K562 (cell line): ENCODE measurements around the gene SNPH. TPM values are rescaled to one million over a fixed set of nuclear protein-coding genes. Genes with fewer than 3 reads are reported as not detected.

Source experiments
- ATAC-seq: fragments of 200-7000 bp; cut with Tn5 transposase; 3 replicates; pipeline ENCODE4 v1.9.1; 2020; ENCODE audit warnings: moderate library complexity
- Bru-seq: library from RNA; stranded (reverse); fragments of 400-500 nt; gene quantifications from one replicate; lab custom pipeline; 2021; lab: Mats Ljungman, UMichigan
- BruChase-seq, 2 experiments: library from RNA; stranded (reverse); fragments of 400-500 nt; gene quantifications; one replicate each; lab custom pipeline; 2021; lab: Mats Ljungman, UMichigan
- BruUV-seq: library from RNA; stranded (reverse); fragments of 400-500 nt; replicated peaks from 2 replicates; lab custom pipeline; 2021; lab: Mats Ljungman, UMichigan
- CTCF ChIA-PET: fragments of 300-600 bp; formaldehyde crosslinking; extraction: SDS; loops from one replicate; lab custom pipeline; 2021; ENCODE audit warnings: low intra/inter-chr PET ratio; lab: Yijun Ruan, JAX
- POLR2A ChIA-PET: fragments of 300-600, 350-650 bp; sonication (Branson Sonifier 250); formaldehyde crosslinking; extraction: SDS; loops from one replicate; lab custom pipeline; 2021; ENCODE audit warnings: antibody characterized with exemption, inconsistent platforms; lab: Yijun Ruan, JAX
- DNase-seq, 4 experiments: peaks; one replicate each; pipeline versions ENCODE4 v3.0.0 to v3.0.0-alpha.2; 2011 to 2018; ENCODE audit warnings: low spot score in 3 of 4, mixed read lengths in 3 of 4; ENCODE audit errors: extremely low read depth in 1 of 4
- FAIRE-seq: peaks from 2 replicates; lab custom pipeline; 2011; peaks lifted over from hg19 to GRCh38; lab: Jason Lieb, UNC
- H2AFZ ChIP-seq: 2 replicates; pipeline ENCODE4 v1.6.0; 2011; ENCODE audit warnings: low read depth, low read length, control low read depth, inconsistent platforms
- H3K27ac ChIP-seq: fragments of 200-600 bp; 3 replicates; pipeline ENCODE4 v1.8.0; 2011; ENCODE audit warnings: low read depth, mild to moderate bottlenecking, control low read depth, inconsistent platforms, low read length, moderate library complexity, mixed read lengths; ENCODE audit errors: extremely low read depth
- H3K27me3 ChIP-seq, 2 experiments: fragments of 300-600 bp in 1 of 2; 2 replicates in 1 of 2; 3 replicates in 1 of 2; pipeline versions ENCODE4 v1.6.0 to v1.8.0; 2011; ENCODE audit warnings: inconsistent platforms in 2 of 2, low read length in 2 of 2, mild to moderate bottlenecking in 1 of 2, mixed read lengths in 1 of 2, moderate library complexity in 1 of 2; ENCODE audit not compliant: control insufficient read depth in 2 of 2, insufficient read depth in 2 of 2
- H3K36me3 ChIP-seq: fragments of 300-600 bp; 3 replicates; pipeline ENCODE4 v1.8.0; 2011; ENCODE audit warnings: mild to moderate bottlenecking, low read length, inconsistent platforms; ENCODE audit not compliant: control insufficient read depth, insufficient read depth
- H3K4me1 ChIP-seq, 2 experiments: fragments of 200-600 bp in 1 of 2; replicated peaks in 1 of 2; 2 replicates in 1 of 2; 3 replicates in 1 of 2; pipeline versions ENCODE4 v1.5.1 to v1.8.0; 2011; ENCODE audit warnings: inconsistent platforms in 2 of 2, low read length in 2 of 2, mild to moderate bottlenecking in 1 of 2, mixed read lengths in 1 of 2, moderate library complexity in 1 of 2; ENCODE audit not compliant: control insufficient read depth in 2 of 2, insufficient read depth in 2 of 2
- H3K4me2 ChIP-seq: 2 replicates; pipeline ENCODE4 v1.6.1; 2011; ENCODE audit warnings: low read length, control low read depth, inconsistent platforms, mixed read lengths; ENCODE audit not compliant: insufficient read depth
- H3K4me3 ChIP-seq: fragments of 200-600 bp; sonication (generic), shearing (Covaris generic); 2 replicates; pipeline ENCODE4 v1.5.1; 2016; ENCODE audit warnings: control low read depth, inconsistent platforms
- H3K79me2 ChIP-seq: fragments of 200-600 bp; 3 replicates; pipeline ENCODE4 v1.8.0; 2011; ENCODE audit warnings: low read length, inconsistent platforms; ENCODE audit not compliant: control insufficient read depth, insufficient read depth
- H3K9ac ChIP-seq, 2 experiments: 2 replicates each; pipeline versions ENCODE4 v1.6.0 to v1.6.1; 2011; ENCODE audit warnings: low read depth in 2 of 2, low read length in 2 of 2, control low read depth in 1 of 2, inconsistent platforms in 1 of 2, mild to moderate bottlenecking in 1 of 2, mixed read lengths in 1 of 2; ENCODE audit not compliant: insufficient read depth in 1 of 2
- H3K9me1 ChIP-seq: one replicate; pipeline ENCODE4 v1.6.0; 2011; ENCODE audit warnings: inconsistent platforms, mild to moderate bottlenecking, low read length, moderate library complexity; ENCODE audit not compliant: control insufficient read depth, insufficient read depth
- H3K9me3 ChIP-seq: replicated peaks from 2 replicates; pipeline ENCODE4 v1.5.1; 2011; ENCODE audit warnings: low read depth, low read length, inconsistent platforms; ENCODE audit not compliant: control insufficient read depth, insufficient read depth
- H4K20me1 ChIP-seq: replicated peaks from 2 replicates; pipeline ENCODE4 v1.6.1; 2011; ENCODE audit warnings: low read length, inconsistent platforms, mixed read lengths; ENCODE audit not compliant: control insufficient read depth, insufficient read depth
- EGR1 ChIP-seq: fragments of 450-650 bp; conservative IDR thresholded peaks from 2 replicates; pipeline ENCODE4 v1.6.1; 2017; ENCODE audit warnings: mild to moderate bottlenecking
- ERF ChIP-seq: fragments of 450-650 bp; formaldehyde crosslinking; IDR thresholded peaks from 2 replicates; pipeline ENCODE4 v1.4.0; 2020; ENCODE audit warnings: mild to moderate bottlenecking, mixed read lengths
- NRF1 ChIP-seq, 2 experiments: fragments of 450-650 bp; IDR thresholded peaks in 1 of 2; conservative IDR thresholded peaks in 1 of 2; 2 replicates each; pipeline ENCODE4 v1.6.1; 2014; ENCODE audit warnings: mild to moderate bottlenecking in 2 of 2
- OTX1 ChIP-seq: fragments of 450-650 bp; formaldehyde crosslinking; IDR thresholded peaks from 2 replicates; pipeline ENCODE4 v1.4.0; 2022; ENCODE audit warnings: mild to moderate bottlenecking
- ZFX ChIP-seq: sonication (generic); formaldehyde crosslinking; IDR thresholded peaks from 2 replicates; pipeline ENCODE4 v1.8.0; 2022; ENCODE audit warnings: mild to moderate bottlenecking, missing genetic modification reagents, moderate library complexity
- ZNF274 ChIP-seq: IDR thresholded peaks from 2 replicates; pipeline ENCODE4 v1.6.1; 2011; ENCODE audit warnings: low read depth, mild to moderate bottlenecking, low read length, moderate library complexity, borderline replicate concordance
- WGBS: fragments of 100-300 bp; shearing (Covaris generic); methylation state at CpG from one replicate; pipeline ENCODE4 v1.1.6; 2016; ENCODE audit warnings: low coverage, mixed read lengths; ENCODE audit not compliant: insufficient coverage; ENCODE audit errors: missing lambda C conversion rate; 5-methylcytosine and 5-hydroxymethylcytosine counted together
- in situ Hi-C: fragments of 300-500 bp; cut with MboI; formaldehyde crosslinking; loops from 4 replicates; pipeline ENCODE4 v1.15.0; 2018; ENCODE audit warnings: inconsistent platforms, mixed read lengths
- intact Hi-C: fragments of 100-400 bp; cut with micrococcal nuclease; formaldehyde crosslinking; loops from 2 replicates; pipeline ENCODE4 v1.14.2; 2022
- long read RNA-seq, 3 experiments: library from polyadenylated mRNA in 2 of 3; library from RNA in 1 of 3; unstranded in 2 of 3; stranded (forward) in 1 of 3; transcript quantifications; one replicate each; pipeline ENCODE4 v2.0.0, GENCODE V29; 2019 to 2022
- polyA minus RNA-seq, 3 experiments: library from RNA; depleted of rRNA, polyadenylated mRNA; stranded (reverse); fragments of >200 nt; gene quantifications; 2 replicates each; pipeline ENCODE4 v1.2.3, GENCODE V29; 2011
- polyA plus RNA-seq, 8 experiments: library from polyadenylated mRNA; depleted of rRNA in 4 of 8; stranded (reverse) in 5 of 8; unstranded in 3 of 8; fragments of >200 nt; fragmentation: Nextera tagmentation in 2 of 8; fragmentation: Illumina TruSeq in 1 of 8; extraction: Ambion mirVana in 2 of 8; extraction: Trizol in 1 of 8; gene quantifications; 2 replicates each; pipeline versions ENCODE4 v1.2.1 to v1.2.3, GENCODE V29; 2011 to 2014; ENCODE audit warnings: inconsistent platforms in 1 of 8, missing spikeins in 1 of 8
- total RNA-seq, 7 experiments: library from RNA; depleted of rRNA in 6 of 7; stranded (reverse); fragments of >200 nt in 6 of 7; fragmentation: Illumina TruSeq in 2 of 7; extraction: Trizol in 2 of 7; gene quantifications; 2 replicates each; pipeline versions ENCODE4 v1.2.1 to v1.2.3, GENCODE V29; 2011 to 2021; ENCODE audit warnings: low replicate concordance in 1 of 7
- TF ChIP-seq, protein P1 (sequence below), 2 experiments: IDR thresholded peaks; 2 replicates each; pipeline ENCODE4 v1.6.1; 2011; ENCODE audit warnings: borderline replicate concordance in 1 of 2, control low read depth in 1 of 2, low read depth in 1 of 2, low read length in 1 of 2, mild to moderate bottlenecking in 1 of 2, mixed read lengths in 1 of 2, moderate library complexity in 1 of 2; ENCODE audit not compliant: insufficient read depth in 1 of 2, insufficient read length in 1 of 2, poor library complexity in 1 of 2, severe bottlenecking in 1 of 2; ENCODE audit errors: extremely low read depth in 1 of 2

The SNPH gene, protein sequence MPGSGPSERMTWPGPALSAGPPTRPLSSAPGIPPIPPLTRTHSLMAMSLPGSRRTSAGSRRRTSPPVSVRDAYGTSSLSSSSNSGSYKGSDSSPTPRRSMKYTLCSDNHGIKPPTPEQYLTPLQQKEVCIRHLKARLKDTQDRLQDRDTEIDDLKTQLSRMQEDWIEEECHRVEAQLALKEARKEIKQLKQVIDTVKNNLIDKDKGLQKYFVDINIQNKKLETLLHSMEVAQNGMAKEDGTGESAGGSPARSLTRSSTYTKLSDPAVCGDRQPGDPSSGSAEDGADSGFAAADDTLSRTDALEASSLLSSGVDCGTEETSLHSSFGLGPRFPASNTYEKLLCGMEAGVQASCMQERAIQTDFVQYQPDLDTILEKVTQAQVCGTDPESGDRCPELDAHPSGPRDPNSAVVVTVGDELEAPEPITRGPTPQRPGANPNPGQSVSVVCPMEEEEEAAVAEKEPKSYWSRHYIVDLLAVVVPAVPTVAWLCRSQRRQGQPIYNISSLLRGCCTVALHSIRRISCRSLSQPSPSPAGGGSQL
- 3.4 and 5.0 TPM in 2 replicates for total RNA-seq (2011; cell fraction: chromatin; rRNA removed; ENCODE audit: low replicate concordance)
- total RNA-seq (2011; cell fraction: nucleolus; rRNA removed): 2.8 TPM in 2 replicates
- 2.8 and 3.2 TPM in 2 replicates for total RNA-seq (2011; cell fraction: nucleoplasm; rRNA removed)
- total RNA-seq (2014; rRNA removed) (4.2 and 5.7 TPM in 2 replicates), total RNA-seq (2014; rRNA removed; fragmentation: Illumina TruSeq; extraction: Trizol) (0.80 and 0.98 TPM in 2 replicates), total RNA-seq (2015; rRNA removed; fragmentation: Illumina TruSeq; extraction: Trizol) (1.3 and 1.4 TPM in 2 replicates), total RNA-seq (2021) (3.9 TPM in 2 replicates), polyA plus RNA-seq (2011; rRNA removed) (1.1 and 1.4 TPM in 2 replicates), polyA plus RNA-seq (2014; fragmentation: Illumina TruSeq; extraction: Trizol) (1.5 and 2.1 TPM in 2 replicates), polyA plus RNA-seq (2014; fragmentation: Nextera tagmentation; extraction: Ambion mirVana) (under 1 TPM; 0.03 to 0.08 TPM), polyA plus RNA-seq (2014; rRNA removed) (2.1 and 2.8 TPM in 2 replicates), polyA minus RNA-seq (2011; rRNA and poly(A)+ RNA removed) (0.69 and 0.91 TPM in 2 replicates), Bru-seq, nascent RNA (percentile 44 among the genes with signal in this experiment), BruChase-seq, experiment 1, labeled RNA remaining after a 2-hour chase (percentile 40 among the genes with signal in this experiment), BruChase-seq, experiment 2, labeled RNA remaining after a 6-hour chase (percentile 38 among the genes with signal in this experiment)
- polyA plus RNA-seq (2011; cell fraction: cytosol; rRNA removed): 1.2 and 3.1 TPM in 2 replicates
- 3.4 and 6.9 TPM in 2 replicates for polyA plus RNA-seq (2011; cell fraction: nucleus; rRNA removed)
- polyA plus RNA-seq (2012): 1.4 and 2.6 TPM in 2 replicates
- polyA minus RNA-seq (2011; cell fraction: cytosol; rRNA and poly(A)+ RNA removed): 2.2 and 2.4 TPM in 2 replicates
- 1.3 and 1.6 TPM in 2 replicates for polyA minus RNA-seq (2011; cell fraction: nucleus; rRNA and poly(A)+ RNA removed)
- long read RNA-seq, experiment 1, partial matches to known transcripts: 0 of 30 reads
- long read RNA-seq, experiment 1, other reads (novel, unspliced or antisense): 30 of 30 reads
- long read RNA-seq, experiment 2, full-length matches to known transcripts: 6 of 12 reads
- long read RNA-seq, experiment 2, partial matches to known transcripts: 0 of 12 reads
- long read RNA-seq, experiment 2, other reads (novel, unspliced or antisense): 6 of 12 reads
- long read RNA-seq, experiment 3, partial matches to known transcripts: 0 of 1 reads
- long read RNA-seq, experiment 3, other reads (novel, unspliced or antisense): 1 of 1 reads

DNA sequence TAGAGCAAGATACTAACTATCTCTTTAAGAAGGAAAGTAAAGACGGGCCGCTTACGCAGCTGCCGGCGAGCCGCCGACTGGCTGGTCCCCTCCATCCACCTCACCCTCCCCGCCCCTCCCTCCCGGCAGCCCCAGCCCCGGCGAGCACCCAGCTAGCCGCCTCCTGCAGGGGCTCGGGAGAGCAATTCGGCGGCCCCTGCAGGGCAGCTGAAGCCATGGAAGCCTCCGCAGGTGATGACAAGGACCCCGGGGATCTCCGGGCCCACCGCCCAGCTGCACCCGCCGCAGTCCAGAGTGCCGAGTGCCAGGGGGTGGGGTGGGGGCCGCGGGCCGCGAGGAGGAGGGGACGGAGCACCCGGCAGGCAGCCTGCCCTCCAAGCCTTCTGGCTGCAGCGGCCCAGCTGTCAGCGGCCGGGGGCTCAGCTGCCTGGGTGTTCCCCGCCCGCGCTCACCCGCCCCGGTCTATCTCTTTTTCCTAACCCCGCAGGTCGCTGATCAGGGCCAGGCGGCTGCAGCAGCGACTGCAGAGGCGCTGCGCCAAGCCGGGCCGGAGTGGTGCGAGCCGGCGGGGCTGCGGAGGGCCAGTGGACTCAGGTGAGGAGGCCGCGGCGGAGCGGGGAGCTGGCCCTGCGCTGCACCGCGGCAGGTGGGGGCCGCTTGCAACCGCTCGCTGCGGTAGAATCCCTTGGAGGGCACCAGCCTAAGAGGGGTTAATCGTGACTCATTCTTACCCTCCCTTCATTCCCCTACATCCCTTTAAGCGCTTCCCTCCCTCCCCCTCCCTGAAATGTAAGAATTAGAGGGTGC lies at the start of gene SNPH:
SNPH (plus strand) TSS at position 128 of the 807 bp plus-strand sequence. CDS start 29,946 bp downstream, outside the sequence.
- Histone ChIP-seq H3K36me3 (no peaks in the 10 kb centered on the region; the same call in 2 of the 3 replicates), H3K27me3 (no peaks in the 10 kb centered on the region), H3K79me2 (no peaks in the 10 kb centered on the region; the same call in 2 of the 3 replicates), H3K9ac (peak within 1 kb of the TSS; percentile 55 to 88), H3K27ac (peak within 1 kb of the TSS; percentile 77), H2AFZ (peak within 1 kb of the TSS; percentile 74), H3K9me3 (peaks cover 9% of the 10 kb centered on the region; the same call in 1 of the 2 replicates), H3K4me1 (peaks cover 12 to 46% of the 10 kb centered on the region in 2 experiments), H4K20me1 (no peaks in the 10 kb centered on the region), H3K9me1 (no peaks in the 10 kb centered on the region), H3K4me2 (peak within 1 kb of the TSS; percentile 64), H3K4me3 (peak within 1 kb of the TSS; percentile 55)
- WGBS: under 1% methylated on average over 25 of the region's 61 CpGs
- intact Hi-C loops (no loop called here), in situ Hi-C loops (no loop called here)
- ATAC-seq: peak; percentile 88
- BruUV-seq: no TSS peak
- CTCF ChIA-PET: interaction anchor here (0.6 kb wide), 1 partner anchor 156 kb away, joined by 3 read pairs; no protein-coding TSS in a partner anchor
- peak; percentile 75 to 82 (median 80) for DNase-seq
- POLR2A ChIA-PET: interaction anchor here (0.6 to 2.5 kb wide), 2 partner anchors 13 to 358 kb away, joined by 3 to 8 read pairs; no protein-coding TSS in a partner anchor
- FAIRE-seq: no peak
- TF ChIP-seq ZNF274 (no peak), NRF1 (conservative IDR thresholded peaks at IDR 0.05 in 1 of 2, IDR thresholded peaks at IDR 0.05 in 1 of 2) (peak; percentile 67 to 71), ERF (CRISPR knock-in tag) (no peak), EGR1 (0 out of 2 replicates have a peak, but pooled peaks have one; percentile 10), ZFX (peak; percentile 74), OTX1 (CRISPR knock-in tag) (no peak)
- TF ChIP-seq, protein P1, sequence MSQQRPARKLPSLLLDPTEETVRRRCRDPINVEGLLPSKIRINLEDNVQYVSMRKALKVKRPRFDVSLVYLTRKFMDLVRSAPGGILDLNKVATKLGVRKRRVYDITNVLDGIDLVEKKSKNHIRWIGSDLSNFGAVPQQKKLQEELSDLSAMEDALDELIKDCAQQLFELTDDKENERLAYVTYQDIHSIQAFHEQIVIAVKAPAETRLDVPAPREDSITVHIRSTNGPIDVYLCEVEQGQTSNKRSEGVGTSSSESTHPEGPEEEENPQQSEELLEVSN (IDR thresholded peaks at IDR 0.05; ENCODE audit: borderline replicate concordance in 1 of 2, extremely low read depth in 1 of 2, insufficient read depth in 1 of 2, insufficient read length in 1 of 2, low read depth in 1 of 2, low read length in 1 of 2, poor library complexity in 1 of 2, severe bottlenecking in 1 of 2): peak in 1 of 2 experiments; percentile 1
